Measurements from ENCODE around the gene SRSF12.

SRSF12 gene

DNA sequence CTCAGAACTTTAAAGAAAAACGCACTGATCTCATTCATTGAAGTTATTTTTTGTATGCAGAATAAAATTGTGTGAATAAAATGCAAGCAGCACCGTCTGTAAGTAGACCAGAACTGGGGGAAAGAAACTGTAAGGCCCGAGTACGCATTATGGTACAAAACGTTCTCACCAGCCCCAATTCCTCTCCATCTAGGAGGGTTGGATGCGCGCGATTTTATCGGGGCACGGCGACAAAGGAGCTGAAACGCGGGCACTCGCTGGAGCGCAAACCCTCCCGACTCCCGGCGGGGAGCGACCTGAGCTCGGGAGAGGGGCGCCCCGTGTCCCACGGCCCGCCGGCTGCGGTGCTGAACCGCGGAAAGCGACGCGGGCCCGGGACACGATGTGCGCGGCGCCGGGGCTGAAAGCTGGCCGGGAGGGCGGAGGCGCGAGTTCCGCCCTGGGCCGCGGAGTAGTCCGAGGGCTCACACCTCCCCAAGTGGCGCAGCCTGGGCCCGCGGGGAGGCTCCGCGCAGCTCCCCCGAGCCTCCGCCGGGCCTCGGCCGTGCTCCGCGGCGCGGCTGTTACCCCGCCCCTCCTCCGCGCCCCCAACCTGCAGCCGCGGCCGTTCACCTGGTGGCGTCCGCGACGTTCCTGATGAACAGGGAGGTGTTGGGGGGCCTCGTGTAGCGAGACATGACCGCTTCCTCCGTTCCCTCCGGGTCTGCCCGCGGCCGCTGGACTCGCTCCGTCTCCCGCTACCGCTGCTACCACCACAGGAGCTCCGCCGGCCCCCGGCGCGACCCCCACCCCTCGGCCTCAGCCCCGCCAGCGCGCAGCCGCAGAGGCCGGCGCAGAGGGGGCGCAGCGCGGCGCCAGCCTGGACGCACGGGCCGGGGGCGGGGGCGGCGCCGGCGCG is at the start of gene SRSF12:
TSS of gene SRSF12 (minus strand) at position 861 of the 898 bp plus-strand sequence. CDS start at position 677, 184 bp downstream.
- DNase-seq (ENCODE audit: low read depth in 2 of 2) = peak; percentile 1 to 7

DNA sequence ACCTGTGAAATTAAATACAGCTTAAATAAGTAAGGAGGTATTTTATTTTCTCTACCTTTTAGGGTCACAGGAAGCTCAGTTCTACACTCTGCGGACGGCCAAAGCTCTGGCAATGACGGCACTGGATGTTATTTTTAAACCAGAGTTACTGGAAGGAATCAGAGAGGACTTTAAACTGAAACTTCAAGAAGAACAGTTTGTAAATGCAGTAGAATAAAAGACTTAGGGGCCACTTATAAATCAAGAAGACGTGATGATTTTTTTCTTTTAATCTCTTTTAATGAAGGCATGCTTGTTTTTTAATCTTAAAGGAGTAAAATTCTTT is 44.1 kb upstream of the SRSF12 start:
- DNase-seq (ENCODE audit: low read depth in 2 of 2) = no peak

GRCh38 chr6:89161326-89162046 is 43.6 kb upstream of the SRSF12 start:
- no peak for DNase-seq (ENCODE audit: low read depth in 2 of 2)

DNA sequence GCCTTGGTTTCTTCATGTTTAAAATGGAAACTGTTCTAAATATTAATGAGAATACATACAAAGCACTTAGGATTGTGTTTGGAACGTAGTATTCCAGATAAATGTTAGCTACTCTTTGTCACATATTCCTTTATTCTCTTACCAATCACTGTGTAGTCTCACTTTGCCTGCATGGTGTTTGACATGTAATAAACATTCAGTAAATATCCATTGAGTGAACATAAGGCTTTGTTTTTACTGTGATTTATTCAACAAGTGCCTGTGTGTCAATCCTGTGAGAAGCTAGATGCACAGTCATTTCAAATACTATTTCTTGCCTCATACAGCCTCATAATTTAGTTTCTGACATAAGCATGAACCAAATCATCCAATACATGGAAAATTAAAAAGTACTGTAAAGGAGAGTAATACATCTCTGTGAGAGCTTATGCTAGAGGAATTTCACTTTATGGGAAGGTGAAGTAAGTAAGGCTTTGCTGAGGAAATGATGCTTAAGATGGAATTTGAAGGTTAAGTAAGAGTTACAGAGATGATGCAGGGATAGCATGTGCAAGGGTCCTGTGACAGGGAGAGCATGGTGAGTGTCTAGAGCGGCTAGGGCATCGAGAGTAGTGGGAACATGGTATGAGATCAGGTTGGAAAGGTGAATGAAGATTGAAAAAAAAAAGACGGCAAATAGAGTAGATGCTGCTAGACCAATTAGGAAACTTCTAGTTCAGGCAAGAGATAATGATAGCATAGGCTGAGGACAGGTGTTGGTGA is 42.6 kb upstream of the SRSF12 start:
- DNase-seq (ENCODE audit: low read depth in 2 of 2) = no peak

GRCh38 chr6:89154131-89154530 is 36.3 kb upstream of the SRSF12 start:
- no peak for DNase-seq (ENCODE audit: low read depth in 2 of 2)

DNA sequence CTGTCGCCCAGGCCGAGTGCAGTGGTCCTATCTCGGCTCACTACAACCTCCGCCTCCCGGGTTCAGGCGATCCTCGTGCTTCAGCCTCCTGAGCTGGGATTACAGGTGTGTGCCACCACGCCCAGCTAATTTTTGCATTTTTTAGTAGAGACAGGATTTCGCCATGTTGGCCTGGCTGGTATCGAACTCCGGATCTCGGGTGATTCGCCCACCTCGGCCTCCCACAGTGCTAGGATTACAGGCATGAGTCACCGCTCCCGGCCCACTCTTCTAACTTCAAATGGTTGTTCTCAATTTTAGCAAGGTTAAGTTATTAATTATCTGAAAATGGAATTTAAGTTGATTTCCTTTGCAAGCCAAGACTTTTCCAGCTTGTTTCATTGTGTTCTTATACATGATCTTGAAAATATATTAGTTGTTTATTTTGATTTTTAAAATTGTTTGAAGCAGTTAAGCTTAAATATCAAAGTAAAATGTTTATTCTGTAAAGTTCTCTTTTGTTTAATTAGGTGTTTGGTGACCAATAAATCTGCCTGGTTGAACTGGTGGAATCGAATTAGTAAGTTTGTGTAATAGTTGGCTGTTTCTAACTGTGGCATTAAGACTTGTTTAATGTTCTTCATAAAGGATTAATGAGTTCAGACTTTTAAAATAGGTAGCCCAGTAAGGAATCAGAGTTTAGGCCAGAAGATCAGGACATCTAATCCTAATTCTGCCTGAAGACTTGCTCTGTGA is 30.3 kb upstream of the SRSF12 start:
- DNase-seq (ENCODE audit: low read depth in 2 of 2) = peak; percentile 14 to 33

GRCh38 chr6:89146718-89147700 is 29.1 kb upstream of the SRSF12 start:
- DNase-seq (ENCODE audit: low read depth in 2 of 2) = peak; percentile 7 to 10

DNA sequence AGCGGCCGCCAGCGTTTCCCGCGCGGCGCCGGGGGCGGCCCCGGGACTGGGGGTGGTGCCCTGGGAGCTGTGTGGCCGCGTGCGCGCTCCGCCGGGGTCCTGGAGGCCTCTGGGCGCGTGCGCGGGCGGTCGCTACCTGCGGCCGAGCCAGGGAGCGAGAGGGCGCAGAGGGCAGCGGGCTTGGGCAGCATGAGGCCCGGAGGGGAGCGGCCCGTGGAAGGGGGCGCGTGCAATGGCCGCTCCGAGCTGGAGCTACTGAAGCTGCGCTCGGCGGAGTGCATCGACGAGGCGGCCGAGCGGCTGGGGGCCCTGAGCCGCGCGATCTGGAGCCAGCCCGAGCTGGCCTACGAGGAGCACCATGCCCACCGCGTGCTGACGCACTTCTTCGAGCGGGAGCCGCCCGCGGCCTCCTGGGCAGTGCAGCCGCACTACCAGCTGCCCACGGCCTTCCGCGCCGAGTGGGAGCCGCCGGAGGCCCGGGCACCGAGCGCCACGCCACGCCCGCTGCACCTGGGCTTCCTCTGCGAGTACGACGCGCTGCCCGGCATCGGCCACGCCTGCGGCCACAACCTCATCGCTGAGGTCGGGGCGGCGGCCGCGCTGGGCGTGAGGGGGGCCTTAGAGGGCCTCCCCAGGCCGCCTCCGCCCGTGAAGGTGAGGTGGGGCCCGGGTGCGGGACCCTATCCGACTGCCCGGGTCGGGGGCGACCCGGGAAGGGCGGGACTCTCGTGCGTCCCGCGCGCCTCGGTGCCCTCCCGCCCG is 28.3 kb upstream of the SRSF12 start, which contains the start of gene PM20D2:
TSS of gene PM20D2 (plus strand) at position 100 of the 762 bp plus-strand sequence. CDS start at position 190, 90 bp downstream.
- DNase-seq (ENCODE audit: low read depth in 2 of 2) = peak; percentile 50 to 51

- peak; percentile 6 to 13 for DNase-seq (ENCODE audit: low read depth in 2 of 2)
Observed at GRCh38 chr6:89145091-89145955, 27.5 kb upstream of the SRSF12 start.

GRCh38 chr6:89144354-89144906 is 26.6 kb upstream of the SRSF12 start:
- no peak for DNase-seq (ENCODE audit: low read depth in 2 of 2)

DNA sequence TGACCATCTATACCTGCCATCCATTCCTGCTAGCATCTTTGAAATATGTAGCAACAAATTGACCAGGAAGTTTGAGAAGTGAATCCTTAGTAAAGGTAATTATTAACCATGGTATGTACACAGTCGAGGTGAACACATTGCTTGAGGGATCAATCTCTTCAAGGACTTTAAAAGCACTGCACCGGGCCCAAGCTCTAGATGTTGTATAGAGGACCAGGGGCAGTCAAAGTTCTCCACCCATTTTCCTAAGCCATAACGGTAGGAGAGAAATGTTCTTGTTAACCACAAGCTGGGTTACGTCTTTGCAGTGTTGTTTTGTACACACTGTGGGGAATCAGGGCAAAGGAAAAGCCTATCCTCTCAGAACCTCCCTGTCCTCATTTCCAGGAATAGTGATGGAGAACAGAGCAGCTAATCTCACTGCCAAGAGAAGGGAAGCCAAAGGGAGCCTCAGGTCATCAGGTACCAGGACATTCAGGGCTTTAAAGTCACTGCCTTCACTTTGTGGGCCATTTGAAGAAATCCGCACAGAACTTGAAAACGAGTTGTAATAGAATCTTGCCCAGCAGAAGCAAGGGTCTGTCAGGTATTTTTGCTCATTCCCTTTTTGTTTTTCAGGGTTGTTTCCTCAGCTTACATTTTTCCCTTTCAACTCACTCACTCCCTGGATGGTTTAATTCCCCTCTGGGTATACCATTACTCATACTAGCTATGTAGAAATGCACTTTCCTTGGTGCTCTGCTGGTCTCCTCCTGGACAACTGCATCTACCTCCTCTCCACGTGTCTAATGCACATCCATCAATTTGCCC is 22.7 kb upstream of the SRSF12 start:
- no peak for DNase-seq (ENCODE audit: low read depth in 2 of 2)

- no peak for DNase-seq (ENCODE audit: low read depth in 2 of 2)
Observed at GRCh38 chr6:89139509-89140346, 21.9 kb upstream of the SRSF12 start.

DNA sequence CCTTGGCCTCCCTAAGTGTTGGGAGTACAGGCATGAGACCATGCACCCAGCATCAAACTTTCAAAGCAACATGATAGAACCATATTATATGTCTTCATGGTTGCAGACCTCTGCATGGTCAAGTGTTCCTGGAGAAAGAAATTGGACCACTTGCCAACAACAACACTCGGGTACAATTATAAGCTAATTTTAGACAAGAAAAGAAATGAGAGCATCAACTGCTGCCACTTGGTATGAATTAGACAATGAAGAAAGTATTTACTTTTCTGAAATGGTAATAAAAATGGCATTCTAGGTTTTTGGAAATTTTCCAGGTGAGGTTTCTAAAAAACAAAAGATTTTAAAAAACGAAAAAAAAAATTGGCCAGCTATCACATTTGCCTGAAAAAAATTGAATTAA is 20.3 kb upstream of the SRSF12 start:
- DNase-seq (ENCODE audit: low read depth in 2 of 2) = no peak

DNA sequence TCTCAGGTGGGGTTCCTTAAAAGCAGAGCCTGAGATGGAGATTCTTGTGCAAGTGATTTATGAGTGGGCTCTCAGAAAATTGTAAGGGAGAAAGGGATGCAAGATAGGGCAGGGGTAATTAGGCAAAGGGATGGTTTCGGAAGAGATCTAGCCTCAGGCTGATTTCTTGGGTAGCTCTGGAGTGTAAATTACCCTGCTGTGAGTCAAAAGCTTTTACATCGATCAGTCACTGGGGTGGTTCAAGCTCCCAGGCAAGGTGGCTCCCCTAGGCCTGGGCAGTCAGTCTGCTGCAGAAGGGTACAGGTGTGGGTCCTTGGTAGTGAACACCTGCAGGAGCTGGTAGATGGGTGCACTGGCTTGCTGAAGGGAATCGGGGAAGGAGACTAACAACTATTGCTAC is 16.9 kb upstream of the SRSF12 start:
- no peak for DNase-seq (ENCODE audit: low read depth in 2 of 2)

DNA sequence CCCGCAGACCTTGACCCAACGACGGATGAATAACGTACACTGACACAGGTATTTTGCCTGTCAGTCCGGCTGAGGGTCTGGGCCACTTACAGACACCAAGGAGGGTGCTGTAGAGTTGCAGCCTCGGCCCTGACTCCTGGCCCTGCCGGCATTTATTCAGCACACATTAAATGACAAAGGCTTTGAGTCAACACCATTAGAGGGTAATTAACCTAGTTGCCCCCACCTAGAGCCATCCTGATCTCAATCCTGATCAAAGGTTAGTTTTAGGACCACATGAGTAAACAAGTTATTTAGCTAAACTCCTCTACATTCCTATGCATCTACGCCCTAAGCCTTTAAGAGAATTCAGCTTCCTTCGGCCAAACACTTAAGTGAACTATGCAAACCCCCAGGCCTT is 16.1 kb upstream of the SRSF12 start:
- no peak for DNase-seq (ENCODE audit: low read depth in 2 of 2)

- DNase-seq (ENCODE audit: low read depth in 2 of 2) = no peak
Observed at GRCh38 chr6:89132057-89132456, 14.2 kb upstream of the SRSF12 start.
